A549 (cell line): ENCODE data around the gene WNT7B.

Experiments
- BHLHE40 ChIP-seq: IDR thresholded peaks from 2 replicates; pipeline ENCODE4 v1.6.1; 2012; ENCODE audit warnings: low read depth, low read length, inconsistent platforms
- CEBPB ChIP-seq, 2 experiments: fragments of >200 bp in 1 of 2; sonication (Bioruptor Twin) in 1 of 2; formaldehyde crosslinking in 1 of 2; IDR thresholded peaks; 2 replicates each; pipeline ENCODE4 v1.6.1; 2012 to 2016
- EP300 ChIP-seq, 2 experiments: fragments of >200 bp; sonication (Bioruptor Twin); formaldehyde crosslinking; IDR thresholded peaks; 2 replicates in 1 of 2; 3 replicates in 1 of 2; pipeline ENCODE4 v1.6.1; 2016 to 2017
- HDAC2 ChIP-seq: fragments of 200-600 bp; sonication (generic); IDR thresholded peaks from 2 replicates; pipeline ENCODE4 v1.6.1; 2016
- MAZ ChIP-seq: fragments of 150-350 bp; IDR thresholded peaks from 2 replicates; pipeline ENCODE4 v1.6.1; 2014; ENCODE audit warnings: antibody characterized with exemption, low read depth, low read length, borderline replicate concordance
- MYC ChIP-seq: IDR thresholded peaks from 2 replicates; pipeline ENCODE4 v1.6.1; 2012; ENCODE audit warnings: mild to moderate bottlenecking, inconsistent platforms, low read length, improper control_type of control experiment, borderline replicate concordance
- POLR2A ChIP-seq: IDR thresholded peaks from 2 replicates; pipeline ENCODE4 v1.6.1; 2012; ENCODE audit warnings: mild to moderate bottlenecking, low read length
- RARB ChIP-seq: fragments of 250-450 bp; sonication (Bioruptor Pico); IDR thresholded peaks from 2 replicates; pipeline ENCODE4 v1.8.0; 2021; ENCODE audit warnings: mild to moderate bottlenecking, moderate library complexity
- RCOR1 ChIP-seq: fragments of 150-350 bp; IDR thresholded peaks from 2 replicates; pipeline ENCODE4 v1.6.1; 2014; ENCODE audit warnings: antibody characterized with exemption, low read length, low read depth
- TP53 ChIP-seq: fragments of 250-450 bp; sonication (Bioruptor Pico); IDR thresholded peaks from 2 replicates; pipeline ENCODE4 v1.5.0; 2021; ENCODE audit warnings: mild to moderate bottlenecking, moderate library complexity
- ZNF302 ChIP-seq: fragments of 250-450 bp; sonication (Bioruptor Pico); IDR thresholded peaks from 2 replicates; pipeline ENCODE4 v1.9.0; 2021; ENCODE audit warnings: inconsistent platforms, mild to moderate bottlenecking, moderate library complexity
- TF ChIP-seq, protein P1 (sequence below): fragments of >200 bp; sonication (Bioruptor Twin); formaldehyde crosslinking; IDR thresholded peaks from 3 replicates; pipeline ENCODE4 v1.5.1; 2016
- TF ChIP-seq, protein P2 (sequence below): fragments of 200-600 bp; sonication (generic); IDR thresholded peaks from 2 replicates; pipeline ENCODE4 v1.6.1; 2016; ENCODE audit warnings: antibody characterized with exemption, mild to moderate bottlenecking, moderate library complexity
- TF ChIP-seq, protein P3 (sequence below): fragments of 450-650 bp; IDR thresholded peaks from 2 replicates; pipeline ENCODE4 v1.6.1; 2014; ENCODE audit warnings: antibody characterized with exemption

DNA sequence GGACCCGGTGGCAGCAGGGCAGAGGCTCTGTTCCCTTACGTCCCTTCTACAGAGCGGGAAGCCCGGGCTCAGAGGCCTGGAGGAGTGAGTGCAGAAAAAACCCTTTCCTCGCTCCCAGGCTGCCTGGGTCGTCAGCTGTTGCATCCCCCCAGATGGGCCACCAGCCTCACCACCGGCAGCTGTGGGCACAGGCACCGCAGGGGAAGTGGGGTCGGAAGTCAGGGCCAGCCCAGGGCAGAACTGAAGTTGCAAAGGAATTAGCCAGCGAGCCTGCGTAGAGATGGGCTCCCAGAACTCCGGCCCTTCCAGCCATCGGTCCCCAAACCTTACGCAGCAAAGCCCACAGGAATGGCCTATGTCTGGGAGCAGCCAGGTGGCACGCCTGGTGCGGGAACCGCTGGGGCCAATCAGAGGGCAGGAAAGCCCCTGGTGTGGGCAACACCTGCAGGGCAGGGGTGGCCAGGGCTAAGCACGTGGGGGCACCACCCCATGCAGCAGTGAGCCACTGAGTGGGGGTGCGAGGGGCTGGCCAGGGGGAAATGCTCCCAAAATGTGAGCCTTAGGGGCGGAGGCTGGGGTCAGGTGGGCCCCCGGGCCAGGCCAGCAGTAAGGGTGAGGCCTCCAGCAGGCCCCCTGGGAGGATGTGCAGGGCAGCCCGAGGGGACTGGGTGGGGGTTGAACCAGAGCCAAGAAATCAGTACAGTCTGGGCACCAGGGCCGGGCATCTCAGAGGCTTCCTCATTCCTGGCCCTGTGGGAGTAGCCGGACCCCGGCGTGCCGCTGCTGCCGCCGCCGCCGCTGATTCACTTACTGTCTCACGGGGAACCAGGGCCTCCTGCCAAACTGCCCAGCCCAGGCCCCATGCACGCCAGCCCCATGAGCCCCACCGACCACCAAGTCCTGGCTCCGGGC, 58.2 kb downstream of the WNT7B start:
- TF ChIP-seq, protein P1, sequence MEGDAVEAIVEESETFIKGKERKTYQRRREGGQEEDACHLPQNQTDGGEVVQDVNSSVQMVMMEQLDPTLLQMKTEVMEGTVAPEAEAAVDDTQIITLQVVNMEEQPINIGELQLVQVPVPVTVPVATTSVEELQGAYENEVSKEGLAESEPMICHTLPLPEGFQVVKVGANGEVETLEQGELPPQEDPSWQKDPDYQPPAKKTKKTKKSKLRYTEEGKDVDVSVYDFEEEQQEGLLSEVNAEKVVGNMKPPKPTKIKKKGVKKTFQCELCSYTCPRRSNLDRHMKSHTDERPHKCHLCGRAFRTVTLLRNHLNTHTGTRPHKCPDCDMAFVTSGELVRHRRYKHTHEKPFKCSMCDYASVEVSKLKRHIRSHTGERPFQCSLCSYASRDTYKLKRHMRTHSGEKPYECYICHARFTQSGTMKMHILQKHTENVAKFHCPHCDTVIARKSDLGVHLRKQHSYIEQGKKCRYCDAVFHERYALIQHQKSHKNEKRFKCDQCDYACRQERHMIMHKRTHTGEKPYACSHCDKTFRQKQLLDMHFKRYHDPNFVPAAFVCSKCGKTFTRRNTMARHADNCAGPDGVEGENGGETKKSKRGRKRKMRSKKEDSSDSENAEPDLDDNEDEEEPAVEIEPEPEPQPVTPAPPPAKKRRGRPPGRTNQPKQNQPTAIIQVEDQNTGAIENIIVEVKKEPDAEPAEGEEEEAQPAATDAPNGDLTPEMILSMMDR = no peak
- TF ChIP-seq MAZ (no peak), POLR2A (no peak), EP300 (IDR thresholded peaks at IDR 0.05) (peak in 1 of 2 experiments; percentile 73; a peak in 3 of 5 replicates), RARB (CRISPR knock-in tag) (no peak), TP53 (CRISPR knock-in tag) (no peak), ZNF302 (CRISPR knock-in tag) (no peak), BHLHE40 (peak; percentile 53), MYC (no peak), CEBPB (IDR thresholded peaks at IDR 0.05) (no peak), RCOR1 (no peak), HDAC2 (no peak)
- TF ChIP-seq, protein P2, sequence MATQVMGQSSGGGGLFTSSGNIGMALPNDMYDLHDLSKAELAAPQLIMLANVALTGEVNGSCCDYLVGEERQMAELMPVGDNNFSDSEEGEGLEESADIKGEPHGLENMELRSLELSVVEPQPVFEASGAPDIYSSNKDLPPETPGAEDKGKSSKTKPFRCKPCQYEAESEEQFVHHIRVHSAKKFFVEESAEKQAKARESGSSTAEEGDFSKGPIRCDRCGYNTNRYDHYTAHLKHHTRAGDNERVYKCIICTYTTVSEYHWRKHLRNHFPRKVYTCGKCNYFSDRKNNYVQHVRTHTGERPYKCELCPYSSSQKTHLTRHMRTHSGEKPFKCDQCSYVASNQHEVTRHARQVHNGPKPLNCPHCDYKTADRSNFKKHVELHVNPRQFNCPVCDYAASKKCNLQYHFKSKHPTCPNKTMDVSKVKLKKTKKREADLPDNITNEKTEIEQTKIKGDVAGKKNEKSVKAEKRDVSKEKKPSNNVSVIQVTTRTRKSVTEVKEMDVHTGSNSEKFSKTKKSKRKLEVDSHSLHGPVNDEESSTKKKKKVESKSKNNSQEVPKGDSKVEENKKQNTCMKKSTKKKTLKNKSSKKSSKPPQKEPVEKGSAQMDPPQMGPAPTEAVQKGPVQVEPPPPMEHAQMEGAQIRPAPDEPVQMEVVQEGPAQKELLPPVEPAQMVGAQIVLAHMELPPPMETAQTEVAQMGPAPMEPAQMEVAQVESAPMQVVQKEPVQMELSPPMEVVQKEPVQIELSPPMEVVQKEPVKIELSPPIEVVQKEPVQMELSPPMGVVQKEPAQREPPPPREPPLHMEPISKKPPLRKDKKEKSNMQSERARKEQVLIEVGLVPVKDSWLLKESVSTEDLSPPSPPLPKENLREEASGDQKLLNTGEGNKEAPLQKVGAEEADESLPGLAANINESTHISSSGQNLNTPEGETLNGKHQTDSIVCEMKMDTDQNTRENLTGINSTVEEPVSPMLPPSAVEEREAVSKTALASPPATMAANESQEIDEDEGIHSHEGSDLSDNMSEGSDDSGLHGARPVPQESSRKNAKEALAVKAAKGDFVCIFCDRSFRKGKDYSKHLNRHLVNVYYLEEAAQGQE = no peak
- TF ChIP-seq, protein P3, sequence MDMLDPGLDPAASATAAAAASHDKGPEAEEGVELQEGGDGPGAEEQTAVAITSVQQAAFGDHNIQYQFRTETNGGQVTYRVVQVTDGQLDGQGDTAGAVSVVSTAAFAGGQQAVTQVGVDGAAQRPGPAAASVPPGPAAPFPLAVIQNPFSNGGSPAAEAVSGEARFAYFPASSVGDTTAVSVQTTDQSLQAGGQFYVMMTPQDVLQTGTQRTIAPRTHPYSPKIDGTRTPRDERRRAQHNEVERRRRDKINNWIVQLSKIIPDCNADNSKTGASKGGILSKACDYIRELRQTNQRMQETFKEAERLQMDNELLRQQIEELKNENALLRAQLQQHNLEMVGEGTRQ = 0 out of 2 replicates have a peak, but pooled peaks have one; percentile 37
